Spleen (tissue), 7 donors: ENCODE results near the gene PNPLA1.

Experiments used
- CTCF ChIP-seq, 11 experiments: fragments of 200-600 bp in 7 of 11; fragments of 450-650 bp in 4 of 11; sonication (generic) in 4 of 11; IDR thresholded peaks in 8 of 11; conservative IDR thresholded peaks in 3 of 11; 1 replicate in 7 of 11; 2 replicates in 4 of 11; pipeline versions ENCODE4 v1.4.0 to v1.8.0; 2016 to 2021; ENCODE audit warnings: antibody characterized with exemption in 11 of 11, inconsistent platforms in 4 of 11, mild to moderate bottlenecking in 1 of 11
- POLR2A ChIP-seq, 3 donors: fragments of 450-650 bp; IDR thresholded peaks; one replicate each; pipeline ENCODE4 v1.5.1; 2017; ENCODE audit warnings: antibody characterized with exemption in 3 of 3, mild to moderate bottlenecking in 1 of 3
- POLR2AphosphoS5 ChIP-seq, 3 donors: sonication (generic); formaldehyde crosslinking; IDR thresholded peaks; one replicate each; pipeline ENCODE4 v1.5.1; 2017; ENCODE audit warnings: antibody characterized with exemption in 3 of 3
- donor health status: DM: no; HTN: no; CAD: no; lungs with moderate emphysema.
- donor health status: DM: no; HTN: no; CAD: no.
- donor health status: DM: no; HTN: no; CAD: no.

GRCh38 chr6:36335465-36336207, 65.8 kb downstream of the PNPLA1 start:
- TF ChIP-seq CTCF (IDR thresholded peaks at IDR 0.05 in 8 of 11, conservative IDR thresholded peaks at IDR 0.05 in 3 of 11), result no peak
- TF ChIP-seq POLR2AphosphoS5 (IDR thresholded peaks at IDR 0.05), result no peak
- no peak for TF ChIP-seq POLR2A (IDR thresholded peaks at IDR 0.05)
